ENCODE data around the gene SGTB. TPM values are rescaled to one million over a fixed set of nuclear protein-coding genes. Genes with fewer than 3 reads are reported as not detected.

The SGTB gene
- total RNA-seq = 17.8 and 19.1 TPM in 2 replicates

- intact Hi-C loops (cut with micrococcal nuclease) = loop anchor here (1.0 to 10.0 kb wide), 17 partner anchors 20 to 1485 kb away; partner anchors contain the start of genes CENPK, CWC27, PPWD1 and SREK1
These were observed at the start of gene SGTB, which contains the start of gene NLN for GRCh38 chr5:65721720-65722574. SGTB (minus strand) TSS chr5:65722109; CDS start chr5:65720807, 1,302 bp downstream. NLN (plus strand) TSS chr5:65722205; CDS start chr5:65722374, 169 bp downstream.

GRCh38 chr5:65771266-65771665, 49.4 kb upstream of the SGTB start:
- intact Hi-C loops (cut with micrococcal nuclease) = no loop called here

GRCh38 chr5:65769539-65769938, 47.6 kb upstream of the SGTB start:
- intact Hi-C loops (cut with micrococcal nuclease) = loop anchor here (5.0 kb wide), 1 partner anchor 33 kb away; no protein-coding TSS in a partner anchor

GRCh38 chr5:65768723-65769346, 46.9 kb upstream of the SGTB start:
- intact Hi-C loops (cut with micrococcal nuclease) = loop anchor here (5.0 kb wide), 1 partner anchor 33 kb away; no protein-coding TSS in a partner anchor

- intact Hi-C loops (cut with micrococcal nuclease) = loop anchor here (5.0 kb wide), 1 partner anchor 35 kb away; no protein-coding TSS in a partner anchor
These were observed 45.7 kb upstream of the SGTB start for GRCh38 chr5:65767565-65767964.

- intact Hi-C loops (cut with micrococcal nuclease) = loop anchor here (5.0 kb wide), 1 partner anchor 36 kb away; no protein-coding TSS in a partner anchor
These were observed 44.9 kb upstream of the SGTB start for GRCh38 chr5:65766781-65767180.

GRCh38 chr5:65766175-65766574, 44.3 kb upstream of the SGTB start:
- intact Hi-C loops (cut with micrococcal nuclease) = loop anchor here (5.0 kb wide), 1 partner anchor 36 kb away; no protein-coding TSS in a partner anchor

GRCh38 chr5:65765582-65765981, 43.7 kb upstream of the SGTB start:
- intact Hi-C loops (cut with micrococcal nuclease) = loop anchor here (5.0 kb wide), 1 partner anchor 37 kb away; no protein-coding TSS in a partner anchor

GRCh38 chr5:65762234-65762633, 40.3 kb upstream of the SGTB start:
- intact Hi-C loops (cut with micrococcal nuclease) = no loop called here

- intact Hi-C loops (cut with micrococcal nuclease) = loop anchor here (1.0 to 2.0 kb wide), 6 partner anchors 14 to 996 kb away; partner anchors contain the start of gene SREK1
These were observed 38.8 kb upstream of the SGTB start for GRCh38 chr5:65760504-65761275.

- intact Hi-C loops (cut with micrococcal nuclease) = no loop called here
These were observed 36.7 kb upstream of the SGTB start for GRCh38 chr5:65758546-65759144.

GRCh38 chr5:65753189-65753588, 31.3 kb upstream of the SGTB start:
- intact Hi-C loops (cut with micrococcal nuclease) = no loop called here

- intact Hi-C loops (cut with micrococcal nuclease) = no loop called here
These were observed 29.0 kb upstream of the SGTB start for GRCh38 chr5:65750938-65751337.

- intact Hi-C loops (cut with micrococcal nuclease) = no loop called here
These were observed 28.0 kb upstream of the SGTB start for GRCh38 chr5:65749956-65750355.

- intact Hi-C loops (cut with micrococcal nuclease) = no loop called here
These were observed 27.4 kb upstream of the SGTB start for GRCh38 chr5:65749221-65749844.

GRCh38 chr5:65742565-65743231, 20.8 kb upstream of the SGTB start:
- intact Hi-C loops (cut with micrococcal nuclease) = loop anchor here (1.0 to 5.0 kb wide), 7 partner anchors 20 to 564 kb away; partner anchors contain the start of genes NLN and SGTB

GRCh38 chr5:65739162-65739561, 17.3 kb upstream of the SGTB start:
- intact Hi-C loops (cut with micrococcal nuclease) = no loop called here

- intact Hi-C loops (cut with micrococcal nuclease) = no loop called here
These were observed 16.4 kb upstream of the SGTB start for GRCh38 chr5:65738305-65738704.

- intact Hi-C loops (cut with micrococcal nuclease) = no loop called here
These were observed 15.9 kb upstream of the SGTB start for GRCh38 chr5:65737842-65738241.

- intact Hi-C loops (cut with micrococcal nuclease) = no loop called here
These were observed 14.1 kb upstream of the SGTB start for GRCh38 chr5:65736011-65736410.

Measured in T-helper 1 cell treated with Interleukin-12 subunit alpha and Interleukin-12 subunit beta and Interleukin-4 antibody, amounts not matched to agents 30 ng/mL and 1 ng/mL, for 36 hours (primary cell).